ENCODE data around the gene PAQR9.

PAQR9 gene

GRCh38 chr3:142982038-142982773 is 18.7 kb upstream of the PAQR9 start:
- DNase-seq (ENCODE audit: low read depth in 1 of 2, low spot score in 1 of 2), result no peak

- no peak for DNase-seq (ENCODE audit: low read depth in 1 of 2, low spot score in 1 of 2)
These were observed 17.6 kb upstream of the PAQR9 start for GRCh38 chr3:142981108-142981507.

- no peak for DNase-seq (ENCODE audit: low read depth in 1 of 2, low spot score in 1 of 2)
These were observed 13.9 kb upstream of the PAQR9 start for GRCh38 chr3:142977399-142977728.

GRCh38 chr3:142976621-142977398 is 13.3 kb upstream of the PAQR9 start:
- DNase-seq (ENCODE audit: low read depth in 1 of 2, low spot score in 1 of 2), result no peak

- no peak for DNase-seq (ENCODE audit: low read depth in 1 of 2, low spot score in 1 of 2)
These were observed 12.0 kb upstream of the PAQR9 start for GRCh38 chr3:142975316-142975995.

GRCh38 chr3:142973217-142974009 is 9.9 kb upstream of the PAQR9 start:
- no peak for DNase-seq (ENCODE audit: low read depth in 1 of 2, low spot score in 1 of 2)

- no peak for DNase-seq (ENCODE audit: low read depth in 1 of 2, low spot score in 1 of 2)
These were observed 8.7 kb upstream of the PAQR9 start for GRCh38 chr3:142972092-142972753.

- no peak for DNase-seq (ENCODE audit: low read depth in 1 of 2, low spot score in 1 of 2)
These were observed 8.0 kb upstream of the PAQR9 start for GRCh38 chr3:142971431-142971830.

- no peak for DNase-seq (ENCODE audit: low read depth in 1 of 2, low spot score in 1 of 2)
These were observed 5.0 kb upstream of the PAQR9 start for GRCh38 chr3:142968319-142969025.

- no peak for DNase-seq (ENCODE audit: low read depth in 1 of 2, low spot score in 1 of 2)
These were observed 3.3 kb upstream of the PAQR9 start for GRCh38 chr3:142966808-142967207.

GRCh38 chr3:142965581-142965980 is 2.1 kb upstream of the PAQR9 start:
- no peak for DNase-seq (ENCODE audit: low read depth in 1 of 2, low spot score in 1 of 2)

- DNase-seq (ENCODE audit: low read depth in 1 of 2, low spot score in 1 of 2), result no peak
These were observed 299 bp downstream of the PAQR9 start for GRCh38 chr3:142963234-142963515.

- DNase-seq (ENCODE audit: low read depth in 1 of 2, low spot score in 1 of 2), result no peak
These were observed 797 bp downstream of the PAQR9 start for GRCh38 chr3:142962520-142963233.

- DNase-seq (ENCODE audit: low read depth in 1 of 2, low spot score in 1 of 2), result no peak
These were observed 1.3 kb downstream of the PAQR9 start for GRCh38 chr3:142962175-142962519.

- no peak for DNase-seq (ENCODE audit: low read depth in 1 of 2, low spot score in 1 of 2)
These were observed 1.9 kb downstream of the PAQR9 start for GRCh38 chr3:142961539-142961938.

GRCh38 chr3:142960322-142960850 is 3.1 kb downstream of the PAQR9 start:
- DNase-seq (ENCODE audit: low read depth in 1 of 2, low spot score in 1 of 2), result no peak

GRCh38 chr3:142958707-142959106 is 4.8 kb downstream of the PAQR9 start:
- no peak for DNase-seq (ENCODE audit: low read depth in 1 of 2, low spot score in 1 of 2)

GRCh38 chr3:142953443-142953842 is 10.0 kb downstream of the PAQR9 start:
- no peak for DNase-seq (ENCODE audit: low read depth in 1 of 2, low spot score in 1 of 2)

- no peak for DNase-seq (ENCODE audit: low read depth in 1 of 2, low spot score in 1 of 2)
These were observed 10.9 kb downstream of the PAQR9 start for GRCh38 chr3:142952272-142953193.

Data from stimulated activated CD4-positive, alpha-beta T cell treated with anti-CD3 and anti-CD28 coated beads, Interleukin-15, amount 100 ng/mL, for 1 hour (primary cell).